GM21717 (cell line): ENCODE results near the gene SALL4.
"Not testable (repeated sequence)": the region's sequence is repeated elsewhere in the genome, so short reads cannot be mapped to it uniquely, and the experiment has no call there.

ENCODE experiments used
- ATAC-seq: cut with Tn5 transposase; IDR thresholded peaks from one replicate; pipeline ENCODE4 v1.9.1; 2021; ENCODE audit warnings: mild to moderate bottlenecking, moderate library complexity; ENCODE audit not compliant: unreplicated experiment

The SALL4 gene

GRCh38 chr20:51803148-51803854, 980 bp upstream of the SALL4 start:
- ATAC-seq, result no peak

GRCh38 chr20:51801823-51802123, 548 bp downstream of the SALL4 start:
- ATAC-seq, result no peak

GRCh38 chr20:51801122-51801822, 1.0 kb downstream of the SALL4 start:
- no peak for ATAC-seq

- ATAC-seq, result no peak
Observed at GRCh38 chr20:51800872-51801121, 1.5 kb downstream of the SALL4 start.

- ATAC-seq, result no peak
Observed at GRCh38 chr20:51800060-51800871, 2.1 kb downstream of the SALL4 start.

- no peak for ATAC-seq
Observed at GRCh38 chr20:51799401-51799860, 2.9 kb downstream of the SALL4 start.

GRCh38 chr20:51797357-51798025, 4.8 kb downstream of the SALL4 start:
- no peak for ATAC-seq

- no peak for ATAC-seq
Observed at GRCh38 chr20:51796340-51796739, 6.0 kb downstream of the SALL4 start.

- no peak for ATAC-seq
Observed at GRCh38 chr20:51792960-51793359, 9.4 kb downstream of the SALL4 start.

GRCh38 chr20:51791626-51792025, 10.7 kb downstream of the SALL4 start:
- ATAC-seq, result no peak

- ATAC-seq, result no peak
Observed at GRCh38 chr20:51790256-51790655, 12.1 kb downstream of the SALL4 start.

- ATAC-seq, result no peak
Observed at GRCh38 chr20:51789434-51789833, 12.9 kb downstream of the SALL4 start.

- no peak for ATAC-seq
Observed at GRCh38 chr20:51788822-51789221, 13.5 kb downstream of the SALL4 start.

- no peak for ATAC-seq
Observed at GRCh38 chr20:51784299-51784698, 18.0 kb downstream of the SALL4 start.

GRCh38 chr20:51778229-51778759, 24.0 kb downstream of the SALL4 start:
- not testable (repeated sequence) for ATAC-seq

- ATAC-seq, result no peak
Observed at GRCh38 chr20:51775241-51775640, 27.1 kb downstream of the SALL4 start.

GRCh38 chr20:51772236-51772635, 30.1 kb downstream of the SALL4 start:
- no peak for ATAC-seq

- no peak for ATAC-seq
Observed at GRCh38 chr20:51769976-51770615, 32.2 kb downstream of the SALL4 start.

- no peak for ATAC-seq
Observed at GRCh38 chr20:51768759-51769517, 33.4 kb downstream of the SALL4 start.
